ENCODE measurements around the gene ZNF593. TPM values are rescaled to one million over a fixed set of nuclear protein-coding genes. Genes with fewer than 3 reads are reported as not detected.

The ZNF593 gene
- total RNA-seq, 1 donor from 2014 or later, result 18.7 TPM

- no peak for DNase-seq (ENCODE audit: extremely low spot score in 2 of 2)
- Histone ChIP-seq H3K9me3 (no peaks in the 10 kb centered on the region), H3K27ac (no peak overlapping the region), H3K4me1 (peaks cover 22% of the 10 kb centered on the region), H3K36me3 (no peaks in the 10 kb centered on the region), H3K27me3 (no peaks in the 10 kb centered on the region), H3K4me3 (no peak overlapping the region)
- no peak for TF ChIP-seq POLR2A (IDR thresholded peaks at IDR 0.05)
- TF ChIP-seq POLR2AphosphoS5 (IDR thresholded peaks at IDR 0.05; ENCODE audit: insufficient read depth in 1 of 2, low read depth in 1 of 2), result no peak
- TF ChIP-seq CTCF (IDR thresholded peaks at IDR 0.05), result no peak
- intact Hi-C loops (cut with DNase I), result no loop called here
These were observed 39.0 kb upstream of the ZNF593 start for GRCh38 chr1:26130695-26131094.

GRCh38 chr1:26132128-26132833 lies 37.4 kb upstream of the ZNF593 start:
- H3K9me3 ChIP-seq, result no peaks in the 10 kb centered on the region
- no peak for TF ChIP-seq CTCF (IDR thresholded peaks at IDR 0.05)
- TF ChIP-seq POLR2A (IDR thresholded peaks at IDR 0.05), result no peak
- no peak for TF ChIP-seq POLR2AphosphoS5 (IDR thresholded peaks at IDR 0.05; ENCODE audit: insufficient read depth in 1 of 2, low read depth in 1 of 2)
- peaks cover 9% of the 10 kb centered on the region for H3K4me1 ChIP-seq
- H3K27ac ChIP-seq, result no peak overlapping the region
- no peak overlapping the region for H3K4me3 ChIP-seq
- H3K27me3 ChIP-seq, result no peaks in the 10 kb centered on the region
- DNase-seq (ENCODE audit: extremely low spot score in 2 of 2), result no peak
- intact Hi-C loops (cut with DNase I), result no loop called here
- H3K36me3 ChIP-seq, result no peaks in the 10 kb centered on the region

GRCh38 chr1:26132834-26133167 lies 36.9 kb upstream of the ZNF593 start:
- Histone ChIP-seq H3K9me3 (no peaks in the 10 kb centered on the region), H3K4me1 (peaks cover 8% of the 10 kb centered on the region), H3K4me3 (no peak overlapping the region), H3K27ac (no peak overlapping the region), H3K27me3 (no peaks in the 10 kb centered on the region), H3K36me3 (no peaks in the 10 kb centered on the region)
- no peak for DNase-seq (ENCODE audit: extremely low spot score in 2 of 2)
- intact Hi-C loops (cut with DNase I), result no loop called here
- TF ChIP-seq POLR2AphosphoS5 (IDR thresholded peaks at IDR 0.05; ENCODE audit: insufficient read depth in 1 of 2, low read depth in 1 of 2) (no peak), CTCF (IDR thresholded peaks at IDR 0.05) (no peak), POLR2A (IDR thresholded peaks at IDR 0.05) (no peak)

GRCh38 chr1:26134466-26134865 lies 35.2 kb upstream of the ZNF593 start:
- no peak overlapping the region for H3K27ac ChIP-seq
- no peaks in the 10 kb centered on the region for H3K9me3 ChIP-seq
- intact Hi-C loops (cut with DNase I), result no loop called here
- no peaks in the 10 kb centered on the region for H3K36me3 ChIP-seq
- H3K4me3 ChIP-seq, result no peak overlapping the region
- no peak for DNase-seq (ENCODE audit: extremely low spot score in 2 of 2)
- H3K4me1 ChIP-seq, result peaks cover 4% of the 10 kb centered on the region
- TF ChIP-seq POLR2AphosphoS5 (IDR thresholded peaks at IDR 0.05; ENCODE audit: insufficient read depth in 1 of 2, low read depth in 1 of 2) (no peak), POLR2A (IDR thresholded peaks at IDR 0.05) (no peak), CTCF (IDR thresholded peaks at IDR 0.05) (no peak)
- H3K27me3 ChIP-seq, result no peaks in the 10 kb centered on the region

GRCh38 chr1:26138974-26139558 lies 30.6 kb upstream of the ZNF593 start:
- TF ChIP-seq POLR2A (IDR thresholded peaks at IDR 0.05) (no peak), CTCF (IDR thresholded peaks at IDR 0.05) (no peak), POLR2AphosphoS5 (IDR thresholded peaks at IDR 0.05; ENCODE audit: insufficient read depth in 1 of 2, low read depth in 1 of 2) (no peak)
- intact Hi-C loops (cut with DNase I), result no loop called here
- H3K4me3 ChIP-seq, result no peak overlapping the region

More at GRCh38 chr1:26138974-26139558, 30.6 kb upstream of the ZNF593 start:
- H3K4me1 ChIP-seq, result peaks cover 4% of the 10 kb centered on the region
- H3K27me3 ChIP-seq, result no peaks in the 10 kb centered on the region
- H3K27ac ChIP-seq, result no peak overlapping the region
- no peaks in the 10 kb centered on the region for H3K36me3 ChIP-seq
- no peaks in the 10 kb centered on the region for H3K9me3 ChIP-seq
- DNase-seq (ENCODE audit: extremely low spot score in 2 of 2), result no peak

Measured in vagina (tissue), 2 donors.